Measurements from ENCODE around the gene ACBD6. TPM values are rescaled to one million over a fixed set of nuclear protein-coding genes. Genes with fewer than 3 reads are reported as not detected.

ACBD6 gene
- polyA plus RNA-seq, 1 experiment: 49.0 TPM

DNA sequence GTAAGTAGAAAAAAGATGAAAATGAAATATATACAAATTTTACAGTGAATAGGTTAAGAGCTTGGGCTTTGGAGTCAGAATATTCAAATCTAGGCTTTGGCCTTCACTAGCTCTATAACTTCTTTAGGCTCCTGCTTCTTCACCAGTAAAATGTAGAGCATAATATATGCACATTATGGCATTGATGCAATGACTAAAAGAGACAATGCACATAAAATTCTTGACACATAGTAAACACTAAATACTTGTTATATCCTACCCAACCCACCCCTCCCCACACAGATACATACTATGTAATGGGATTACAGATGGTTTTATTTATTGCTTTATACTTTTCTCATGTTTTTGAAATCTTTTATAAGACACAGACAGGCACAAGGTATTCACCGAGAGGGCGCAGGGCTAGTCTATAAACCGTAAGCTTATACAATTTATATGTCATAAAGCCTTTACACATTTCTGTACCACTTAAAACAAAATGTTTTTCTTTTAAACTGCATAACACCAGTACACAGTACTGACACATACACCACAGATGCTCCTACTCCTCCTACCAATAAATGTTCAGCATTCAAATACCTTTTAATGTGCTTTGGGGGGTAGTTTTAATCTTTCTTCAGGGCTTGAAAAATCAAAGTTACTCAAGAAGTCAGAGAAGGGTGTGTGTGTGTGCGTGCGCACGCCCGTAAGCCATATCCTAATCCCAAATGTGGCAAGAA lies 109.8 kb downstream of the ACBD6 start:
- POLR2A ChIA-PET: no interaction called here
- Histone ChIP-seq H3K4me3 (ENCODE audit: low read depth, low read length) (no peak overlapping the region), H3K36me3 (ENCODE audit: control insufficient read depth, insufficient read depth, low read length) (no peaks in the 10 kb centered on the region), H3K27me3 (ENCODE audit: control insufficient read depth, insufficient read depth, low read length) (no peaks in the 10 kb centered on the region)
- TF ChIP-seq, protein P1, sequence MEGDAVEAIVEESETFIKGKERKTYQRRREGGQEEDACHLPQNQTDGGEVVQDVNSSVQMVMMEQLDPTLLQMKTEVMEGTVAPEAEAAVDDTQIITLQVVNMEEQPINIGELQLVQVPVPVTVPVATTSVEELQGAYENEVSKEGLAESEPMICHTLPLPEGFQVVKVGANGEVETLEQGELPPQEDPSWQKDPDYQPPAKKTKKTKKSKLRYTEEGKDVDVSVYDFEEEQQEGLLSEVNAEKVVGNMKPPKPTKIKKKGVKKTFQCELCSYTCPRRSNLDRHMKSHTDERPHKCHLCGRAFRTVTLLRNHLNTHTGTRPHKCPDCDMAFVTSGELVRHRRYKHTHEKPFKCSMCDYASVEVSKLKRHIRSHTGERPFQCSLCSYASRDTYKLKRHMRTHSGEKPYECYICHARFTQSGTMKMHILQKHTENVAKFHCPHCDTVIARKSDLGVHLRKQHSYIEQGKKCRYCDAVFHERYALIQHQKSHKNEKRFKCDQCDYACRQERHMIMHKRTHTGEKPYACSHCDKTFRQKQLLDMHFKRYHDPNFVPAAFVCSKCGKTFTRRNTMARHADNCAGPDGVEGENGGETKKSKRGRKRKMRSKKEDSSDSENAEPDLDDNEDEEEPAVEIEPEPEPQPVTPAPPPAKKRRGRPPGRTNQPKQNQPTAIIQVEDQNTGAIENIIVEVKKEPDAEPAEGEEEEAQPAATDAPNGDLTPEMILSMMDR (IDR thresholded peaks at IDR 0.05; ENCODE audit: insufficient read depth, low read depth, low read length): no peak
- CTCF ChIA-PET: interaction anchor here (0.6 kb wide), 1 partner anchor 42 kb away, joined by 4 read pairs; no protein-coding TSS in a partner anchor
- no peak for DNase-seq (ENCODE audit: low read depth)

DNA sequence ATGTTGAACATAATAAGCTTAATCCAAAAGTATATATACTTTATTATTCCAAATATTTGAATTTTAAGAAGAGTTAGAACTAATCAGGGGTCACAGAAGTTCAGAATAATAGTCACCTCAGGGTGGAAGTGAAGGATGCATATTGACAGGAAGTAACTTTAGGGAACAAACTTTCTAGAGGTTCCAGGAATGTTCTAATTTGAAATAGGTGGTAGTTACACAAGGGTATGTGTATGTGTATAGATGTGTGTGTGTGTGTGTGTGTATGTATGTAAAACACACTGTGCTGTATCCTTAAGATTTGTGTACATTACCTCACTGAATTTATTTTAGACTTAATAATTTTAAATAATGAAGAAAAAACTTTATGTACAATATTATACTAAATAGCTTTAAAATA lies 110.4 kb downstream of the ACBD6 start:
- CTCF ChIA-PET: no interaction called here
- Histone ChIP-seq H3K36me3 (ENCODE audit: control insufficient read depth, insufficient read depth, low read length) (no peaks in the 10 kb centered on the region), H3K4me3 (ENCODE audit: low read depth, low read length) (no peak overlapping the region), H3K27me3 (ENCODE audit: control insufficient read depth, insufficient read depth, low read length) (no peaks in the 10 kb centered on the region)
- no peak for DNase-seq (ENCODE audit: low read depth)
- POLR2A ChIA-PET: no interaction called here
- TF ChIP-seq, protein P1 (IDR thresholded peaks at IDR 0.05; ENCODE audit: insufficient read depth, low read depth, low read length): no peak

- ChIA-PET POLR2A (no interaction called here), CTCF (no interaction called here)
- TF ChIP-seq, protein P1 (IDR thresholded peaks at IDR 0.05; ENCODE audit: insufficient read depth, low read depth, low read length): no peak
- Histone ChIP-seq H3K4me3 (ENCODE audit: low read depth, low read length) (no peak overlapping the region), H3K36me3 (ENCODE audit: control insufficient read depth, insufficient read depth, low read length) (no peaks in the 10 kb centered on the region), H3K27me3 (ENCODE audit: control insufficient read depth, insufficient read depth, low read length) (no peaks in the 10 kb centered on the region)
- no peak for DNase-seq (ENCODE audit: low read depth)
Measured at GRCh38 chr1:180387413-180387812, 115.0 kb downstream of the ACBD6 start.

- Histone ChIP-seq H3K36me3 (ENCODE audit: control insufficient read depth, insufficient read depth, low read length) (no peaks in the 10 kb centered on the region), H3K27me3 (ENCODE audit: control insufficient read depth, insufficient read depth, low read length) (no peaks in the 10 kb centered on the region), H3K4me3 (ENCODE audit: low read depth, low read length) (no peak overlapping the region)
- ChIA-PET CTCF (interaction anchor here (0.6 to 1.4 kb wide), 3 partner anchors 13 to 520 kb away, joined by 3 read pairs; no protein-coding TSS in a partner anchor), POLR2A (no interaction called here)
- TF ChIP-seq, protein P1 (IDR thresholded peaks at IDR 0.05; ENCODE audit: insufficient read depth, low read depth, low read length): no peak
- no peak for DNase-seq (ENCODE audit: low read depth)
Measured at GRCh38 chr1:180386745-180387367, 115.5 kb downstream of the ACBD6 start.

DNA sequence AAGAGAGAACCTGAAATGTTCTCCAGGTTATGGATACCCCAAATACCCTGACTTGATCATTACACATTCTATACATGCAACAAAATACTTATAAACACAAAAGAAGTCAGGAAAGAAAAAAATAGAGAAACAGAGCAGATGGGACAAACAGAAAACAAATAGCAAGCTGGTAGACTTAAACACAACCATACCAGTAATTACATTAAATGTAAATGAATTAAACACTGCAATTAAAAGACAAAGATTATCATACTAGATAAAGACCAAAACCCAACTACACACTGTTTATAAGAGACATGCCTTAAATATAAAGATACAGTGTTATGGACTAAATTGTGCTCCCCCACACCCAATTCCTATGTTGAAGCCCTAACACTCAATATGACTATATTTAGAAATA lies 117.2 kb downstream of the ACBD6 start:
- DNase-seq (ENCODE audit: low read depth): no peak
- Histone ChIP-seq H3K27me3 (ENCODE audit: control insufficient read depth, insufficient read depth, low read length) (no peaks in the 10 kb centered on the region), H3K36me3 (ENCODE audit: control insufficient read depth, insufficient read depth, low read length) (no peaks in the 10 kb centered on the region), H3K4me3 (ENCODE audit: low read depth, low read length) (no peak overlapping the region)
- TF ChIP-seq, protein P1 (IDR thresholded peaks at IDR 0.05; ENCODE audit: insufficient read depth, low read depth, low read length): no peak
- ChIA-PET CTCF (no interaction called here), POLR2A (no interaction called here)

Measured in BJ (cell line).